ENCODE data around the gene SLC16A11. TPM values are rescaled to one million over a fixed set of nuclear protein-coding genes. Genes with fewer than 3 reads are reported as not detected.
A peak's percentile ranks its signal among the peaks of the same experiment; 100 is the strongest.
"Not testable (repeated sequence)": the region's sequence is repeated elsewhere in the genome, so short reads cannot be mapped to it uniquely, and the experiment has no call there.

SLC16A11 gene
- polyA plus RNA-seq, 3 donors from 2014 or later: 1.2 to 3.9 (median 3.1) TPM

GRCh38 chr17:7072406-7072805 is 28.5 kb upstream of the SLC16A11 start:
- Mint-ChIP-seq H3K36me3 (peaks cover 4 to 12% (median 11%) of the 10 kb centered on the region in 3 donors), H3K4me1 (peaks cover 0 to 5% of the 10 kb centered on the region in 2 donors), H3K4me3 (no peak overlapping the region), H3K9me3 (peaks cover 4 to 18% (median 10%) of the 10 kb centered on the region in 6 donors), H3K27ac (peak overlapping the region in 1 of 6 donors; percentile 37), H3K27me3 (ENCODE audit: low read depth in 3 of 3) (peaks cover 0 to 3% (median 0%) of the 10 kb centered on the region in 3 donors)
- no peak for DNase-seq

GRCh38 chr17:7070712-7071111 is 26.8 kb upstream of the SLC16A11 start:
- Mint-ChIP-seq H3K36me3 (peaks cover 4 to 12% (median 11%) of the 10 kb centered on the region in 3 donors), H3K9me3 (peaks cover 6 to 18% (median 10%) of the 10 kb centered on the region in 6 donors), H3K27ac (no peak overlapping the region), H3K27me3 (ENCODE audit: low read depth in 3 of 3) (peaks cover 0 to 4% (median 3%) of the 10 kb centered on the region in 3 donors), H3K4me1 (peaks cover 0 to 5% of the 10 kb centered on the region in 2 donors), H3K4me3 (no peak overlapping the region)
- no peak for DNase-seq

- Mint-ChIP-seq H3K27ac (no peak overlapping the region), H3K4me3 (no peak overlapping the region), H3K4me1 (peaks cover 0 to 5% of the 10 kb centered on the region in 2 donors), H3K9me3 (peaks cover 6 to 18% (median 10%) of the 10 kb centered on the region in 6 donors), H3K36me3 (peaks cover 4 to 14% (median 11%) of the 10 kb centered on the region in 3 donors), H3K27me3 (ENCODE audit: low read depth in 3 of 3) (peaks cover 1 to 8% (median 5%) of the 10 kb centered on the region in 3 donors)
- no peak for DNase-seq
Measured at GRCh38 chr17:7068268-7068667, 24.4 kb upstream of the SLC16A11 start.

GRCh38 chr17:7067198-7067597 is 23.3 kb upstream of the SLC16A11 start:
- Mint-ChIP-seq H3K27me3 (ENCODE audit: low read depth in 3 of 3) (peaks cover 4 to 9% (median 8%) of the 10 kb centered on the region in 3 donors), H3K27ac (peak overlapping the region in 1 of 6 donors; percentile 10), H3K4me1 (no peaks in the 10 kb centered on the region), H3K36me3 (peaks cover 4 to 14% (median 11%) of the 10 kb centered on the region in 3 donors), H3K9me3 (peaks cover 6 to 18% (median 10%) of the 10 kb centered on the region in 6 donors), H3K4me3 (no peak overlapping the region)
- DNase-seq: no peak

- Mint-ChIP-seq H3K4me3 (no peak overlapping the region), H3K9me3 (peaks cover 6 to 16% (median 10%) of the 10 kb centered on the region in 6 donors), H3K27me3 (ENCODE audit: low read depth in 3 of 3) (peaks cover 6 to 9% (median 8%) of the 10 kb centered on the region in 3 donors), H3K4me1 (no peaks in the 10 kb centered on the region), H3K36me3 (peaks cover 4 to 14% (median 11%) of the 10 kb centered on the region in 3 donors), H3K27ac (peak overlapping the region in 1 of 6 donors; percentile 36)
- no peak for DNase-seq
Measured at GRCh38 chr17:7064261-7064660, 20.4 kb upstream of the SLC16A11 start.

GRCh38 chr17:7063518-7064094 is 19.7 kb upstream of the SLC16A11 start:
- Mint-ChIP-seq H3K27ac (peak overlapping the region in 2 of 6 donors; percentile 36 to 40), H3K36me3 (peaks cover 4 to 8% (median 6%) of the 10 kb centered on the region in 3 donors), H3K27me3 (ENCODE audit: low read depth in 3 of 3) (peaks cover 5 to 11% (median 6%) of the 10 kb centered on the region in 3 donors), H3K9me3 (peaks cover 4 to 9% (median 6%) of the 10 kb centered on the region in 6 donors), H3K4me1 (no peaks in the 10 kb centered on the region), H3K4me3 (no peak overlapping the region)
- no peak for DNase-seq

- DNase-seq: no peak
- Mint-ChIP-seq H3K36me3 (peaks cover 0 to 3% (median 0%) of the 10 kb centered on the region in 3 donors), H3K27ac (no peak overlapping the region), H3K27me3 (ENCODE audit: low read depth in 3 of 3) (peaks cover 3 to 13% (median 5%) of the 10 kb centered on the region in 3 donors), H3K9me3 (no peaks in the 10 kb centered on the region), H3K4me3 (no peak overlapping the region), H3K4me1 (no peaks in the 10 kb centered on the region)
Measured at GRCh38 chr17:7060165-7060891, 16.4 kb upstream of the SLC16A11 start.

- no peak for DNase-seq
- H3K27ac Mint-ChIP-seq: no peak overlapping the region
- no peaks in the 10 kb centered on the region for H3K4me1 Mint-ChIP-seq
- peaks cover 0 to 3% (median 0%) of the 10 kb centered on the region in 3 donors for H3K36me3 Mint-ChIP-seq
- no peak overlapping the region for H3K4me3 Mint-ChIP-seq
- H3K9me3 Mint-ChIP-seq: no peaks in the 10 kb centered on the region
- H3K27me3 Mint-ChIP-seq (ENCODE audit: low read depth in 3 of 3): peaks cover 1 to 12% (median 6%) of the 10 kb centered on the region in 3 donors
Measured at GRCh38 chr17:7058831-7059447, 15.0 kb upstream of the SLC16A11 start.

GRCh38 chr17:7056386-7056785 is 12.5 kb upstream of the SLC16A11 start:
- H3K4me1 Mint-ChIP-seq: peaks cover 0 to 2% of the 10 kb centered on the region in 2 donors
- H3K27ac Mint-ChIP-seq: no peak overlapping the region
- no peak for DNase-seq
- H3K36me3 Mint-ChIP-seq: no peaks in the 10 kb centered on the region
- no peaks in the 10 kb centered on the region for H3K9me3 Mint-ChIP-seq
- H3K27me3 Mint-ChIP-seq (ENCODE audit: low read depth in 3 of 3): peaks cover 0 to 6% (median 1%) of the 10 kb centered on the region in 3 donors
- no peak overlapping the region for H3K4me3 Mint-ChIP-seq

- not testable (repeated sequence) for H3K27me3 Mint-ChIP-seq (ENCODE audit: low read depth in 3 of 3); H3K27ac Mint-ChIP-seq; DNase-seq
Measured at GRCh38 chr17:7050583-7050982, 6.7 kb upstream of the SLC16A11 start.

GRCh38 chr17:7048968-7049367 is 5.1 kb upstream of the SLC16A11 start:
- Mint-ChIP-seq H3K27me3 (ENCODE audit: low read depth in 3 of 3) (peaks cover under 1 to 8% (median 4%) of the 10 kb centered on the region in 3 donors), H3K9me3 (no peaks in the 10 kb centered on the region), H3K4me3 (no peak overlapping the region), H3K27ac (peak overlapping the region in 1 of 6 donors; percentile 40), H3K36me3 (no peaks in the 10 kb centered on the region), H3K4me1 (peaks cover 19 to 21% of the 10 kb centered on the region in 2 donors)
- no peak for DNase-seq

More at GRCh38 chr17:7050583-7050982, 6.7 kb upstream of the SLC16A11 start:
- not testable (repeated sequence) for H3K9me3 Mint-ChIP-seq, H3K4me3 Mint-ChIP-seq, H3K36me3 Mint-ChIP-seq
- H3K4me1 Mint-ChIP-seq: peaks cover 19 to 21% of the 10 kb centered on the region in 2 donors

- Mint-ChIP-seq H3K27ac (peak overlapping the region in 1 of 6 donors; percentile 57), H3K36me3 (no peaks in the 10 kb centered on the region), H3K27me3 (ENCODE audit: low read depth in 3 of 3) (peaks cover 0 to 8% (median 4%) of the 10 kb centered on the region in 3 donors), H3K9me3 (no peaks in the 10 kb centered on the region), H3K4me3 (peak overlapping the region in 3 of 5 donors; percentile 84 to 92 (median 86)), H3K4me1 (peaks cover 25 to 27% of the 10 kb centered on the region in 2 donors)
- DNase-seq: no peak
Measured at GRCh38 chr17:7047566-7047965, 3.7 kb upstream of the SLC16A11 start.

- peaks cover 2 to 10% (median 6%) of the 10 kb centered on the region in 3 donors for H3K27me3 Mint-ChIP-seq (ENCODE audit: low read depth in 3 of 3)
- peak overlapping the region; percentile 75 to 92 (median 85) for H3K4me3 Mint-ChIP-seq
- not testable (repeated sequence) for H3K9me3 Mint-ChIP-seq, H3K36me3 Mint-ChIP-seq
- peak; percentile 47 to 70 (median 47) for DNase-seq
- peak overlapping the region; percentile 10 to 91 (median 80) for H3K27ac Mint-ChIP-seq
- H3K4me1 Mint-ChIP-seq: peaks cover 28 to 34% of the 10 kb centered on the region in 2 donors
Measured at GRCh38 chr17:7046725-7047397, 3.0 kb upstream of the SLC16A11 start.

Measured in immature natural killer cell (primary cell).